ENCODE data around the gene DENND1C.

The DENND1C gene

DNA sequence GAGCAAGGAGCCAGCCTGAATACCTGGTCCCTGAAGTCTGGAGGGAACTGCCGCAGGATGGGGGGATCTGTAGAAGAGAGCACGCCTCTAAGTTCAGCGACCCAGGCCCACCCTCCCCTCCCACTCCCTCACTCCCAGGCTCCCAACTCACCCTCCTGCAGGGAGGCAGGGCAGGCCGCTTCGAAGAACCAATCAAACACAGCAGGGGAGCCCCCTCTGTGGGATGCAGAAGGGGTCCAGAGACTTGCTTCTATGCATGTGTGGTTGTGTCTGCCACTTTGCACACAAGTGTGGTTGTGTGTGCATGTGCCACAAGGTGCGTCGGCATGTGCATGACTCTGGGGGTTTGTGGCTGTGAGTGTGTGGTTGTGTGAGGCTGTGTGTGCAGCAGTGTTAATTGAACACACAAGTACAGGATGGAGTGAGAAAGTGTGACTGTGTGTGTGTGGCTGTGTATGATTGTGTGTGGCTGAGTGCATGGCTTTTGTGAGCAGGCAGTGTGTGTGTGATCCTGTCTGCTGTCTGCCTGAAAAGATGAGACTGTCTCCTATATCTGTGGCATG lies 1.7 kb downstream of the DENND1C start:
- in situ Hi-C loops (cut with MboI; ENCODE audit: low sequenced_read_pairs), result no loop called here

DNA sequence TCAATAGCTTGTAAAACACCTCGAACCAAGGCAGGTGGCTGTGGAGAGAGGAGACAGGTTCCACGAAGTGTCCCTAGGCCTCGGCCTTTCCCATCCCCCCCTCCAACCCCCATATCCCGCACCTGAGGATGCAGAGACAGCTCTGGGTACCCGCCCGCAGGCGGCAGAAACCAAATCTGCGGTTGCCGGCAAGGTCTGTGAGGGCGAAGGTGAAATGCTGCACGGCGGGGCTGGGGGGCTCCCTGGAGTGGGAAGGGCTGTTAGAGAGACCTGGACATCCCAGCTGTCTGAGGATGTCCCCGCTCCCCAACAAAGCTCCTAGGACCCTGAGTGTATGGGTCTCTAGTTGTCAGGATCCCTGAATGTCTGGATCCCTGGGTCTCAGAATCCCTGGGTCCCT lies 2.8 kb downstream of the DENND1C start:
- in situ Hi-C loops (cut with MboI; ENCODE audit: low sequenced_read_pairs), result no loop called here

DNA sequence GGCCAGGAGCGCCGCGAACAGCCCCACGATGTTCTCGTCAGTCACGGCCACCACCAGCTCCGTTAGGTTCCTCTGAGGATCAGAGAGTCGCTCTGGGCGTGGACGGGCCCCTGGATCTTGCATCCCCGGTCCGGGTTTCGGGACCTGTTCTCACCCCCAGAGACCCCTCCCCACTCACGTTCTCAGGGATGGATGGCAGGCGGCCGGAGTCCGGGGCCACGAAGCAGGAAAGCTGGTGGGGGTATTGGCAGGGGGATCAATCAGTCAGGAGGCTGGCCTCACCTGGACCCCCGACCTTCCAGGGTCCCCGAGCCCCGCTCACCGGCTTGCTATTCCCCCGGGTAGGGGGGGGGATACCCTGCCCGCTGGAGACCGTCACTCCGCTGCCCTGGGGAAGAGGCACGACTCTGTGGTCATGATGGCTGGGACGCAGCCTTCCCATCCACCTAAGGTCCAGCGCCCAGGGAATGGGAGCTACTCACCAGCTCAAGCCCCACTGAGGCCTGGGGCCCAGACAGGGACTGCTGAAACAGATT lies 4.6 kb downstream of the DENND1C start:
- in situ Hi-C loops (cut with MboI; ENCODE audit: low sequenced_read_pairs), result no loop called here

DNA sequence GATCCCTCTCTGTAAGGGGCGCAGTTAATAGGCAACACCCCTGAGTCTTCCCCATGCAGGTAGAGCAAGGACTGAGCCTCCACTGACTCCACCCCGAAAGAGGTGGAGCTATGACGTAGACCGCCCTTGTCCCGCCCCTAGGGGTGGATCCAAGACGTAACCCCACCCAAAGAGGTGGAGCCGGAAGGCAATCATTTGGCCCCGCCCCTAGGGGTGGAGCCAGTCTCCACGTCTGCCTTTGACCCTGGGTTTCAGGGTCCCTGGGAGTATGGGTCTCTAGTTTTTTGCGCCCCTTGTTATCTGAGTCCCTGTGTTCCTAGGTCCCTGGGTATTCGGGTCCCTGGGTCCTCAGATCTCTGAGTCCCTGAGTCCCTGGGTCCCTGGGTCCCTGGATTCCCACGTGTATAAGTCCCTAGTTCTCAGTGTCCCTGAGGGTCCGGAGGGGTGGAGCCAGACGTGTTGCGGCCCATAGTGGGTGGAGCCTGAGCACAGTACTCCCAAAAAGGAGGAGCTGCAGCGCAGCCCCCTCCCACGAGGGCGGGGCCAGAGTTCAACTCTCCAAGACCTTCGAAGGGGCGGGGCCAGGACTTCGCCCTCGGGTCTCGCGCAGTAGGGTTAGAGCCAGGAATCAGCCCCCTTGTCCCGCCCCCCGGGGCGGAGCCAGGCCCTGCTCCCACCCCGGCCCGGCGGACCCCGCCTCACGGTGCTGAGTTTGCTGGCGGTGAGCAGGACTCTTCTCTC lies 5.3 kb downstream of the DENND1C start:
- in situ Hi-C loops (cut with MboI; ENCODE audit: low sequenced_read_pairs), result no loop called here

DNA sequence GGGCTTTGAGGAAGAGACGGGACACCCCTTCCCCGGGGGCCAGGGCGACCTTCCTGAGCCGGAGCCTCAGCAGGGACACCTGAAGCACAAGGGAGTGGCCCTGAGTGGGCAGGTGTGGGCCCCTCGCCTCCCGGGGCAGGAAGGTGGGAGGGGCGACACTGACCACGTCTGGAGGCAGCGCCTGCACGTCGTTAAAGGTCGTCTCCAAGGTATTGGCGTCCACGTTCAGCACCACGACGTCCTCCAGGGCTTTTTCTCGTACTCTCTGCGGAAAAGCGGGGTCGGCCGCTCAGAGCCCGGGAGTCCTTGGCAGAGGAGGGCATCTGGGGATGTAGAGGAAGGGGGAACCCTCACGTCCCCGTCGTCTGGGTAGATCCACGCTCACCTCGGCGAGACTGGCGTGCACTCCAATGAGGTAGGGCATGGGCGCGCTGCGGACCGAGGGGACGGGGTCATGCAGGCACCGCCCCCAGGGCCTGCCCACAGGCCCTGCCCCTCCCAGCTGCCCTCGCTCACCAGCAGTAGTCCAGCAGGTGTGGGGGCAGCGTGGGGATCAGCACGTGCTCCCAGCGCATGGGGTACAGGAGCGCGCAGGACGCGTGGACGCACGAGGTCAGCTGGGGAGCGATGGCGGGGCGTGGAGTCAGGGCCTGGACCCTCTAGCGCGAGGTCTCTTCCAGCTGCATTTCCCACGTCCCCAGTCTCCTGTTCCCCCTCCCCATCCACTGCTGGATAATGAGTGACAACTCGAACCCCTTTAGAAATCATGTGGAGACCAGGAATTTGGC lies 6.1 kb downstream of the DENND1C start:
- in situ Hi-C loops (cut with MboI; ENCODE audit: low sequenced_read_pairs), result no loop called here

DNA sequence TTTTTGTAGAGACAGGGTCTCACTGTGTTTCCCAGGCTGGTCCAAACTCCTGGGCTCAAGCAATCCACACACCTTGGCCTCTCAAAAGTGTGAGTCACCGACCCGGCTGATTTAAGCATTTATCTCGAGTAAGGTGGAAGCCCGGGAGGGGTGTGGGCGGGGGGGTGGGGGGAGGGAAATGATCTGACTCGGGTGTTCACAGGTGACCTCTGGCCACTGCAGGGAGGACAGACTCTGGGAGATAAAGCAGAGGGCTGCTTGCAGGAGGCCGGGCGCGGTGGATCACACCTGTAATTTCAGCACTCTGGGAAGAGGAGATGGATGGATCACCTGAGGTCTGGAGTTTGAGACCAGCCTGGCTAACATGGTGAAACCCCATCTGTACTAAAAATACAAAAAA lies 7.9 kb downstream of the DENND1C start:
- in situ Hi-C loops (cut with MboI; ENCODE audit: low sequenced_read_pairs), result no loop called here

DNA sequence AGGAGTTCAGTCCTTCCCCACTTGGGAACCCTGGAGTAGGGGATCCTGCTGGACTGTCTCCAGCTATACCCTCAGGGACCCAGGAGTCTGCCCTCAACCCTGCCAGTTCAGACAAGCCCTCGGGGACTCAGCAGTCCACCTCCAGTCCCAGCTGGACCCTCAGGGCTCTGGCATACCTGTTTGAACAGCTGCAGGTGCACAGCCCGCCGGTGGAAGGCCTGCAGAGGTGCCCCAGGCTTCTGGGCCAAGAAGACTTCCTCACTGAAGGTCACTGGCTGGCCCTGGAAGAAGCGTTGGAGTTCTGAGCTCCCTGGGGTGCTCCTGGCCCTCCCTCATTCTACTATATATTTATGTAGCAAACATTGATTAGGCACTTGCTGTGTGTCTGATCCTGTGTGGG lies 8.9 kb downstream of the DENND1C start:
- in situ Hi-C loops (cut with MboI; ENCODE audit: low sequenced_read_pairs), result no loop called here

DNA sequence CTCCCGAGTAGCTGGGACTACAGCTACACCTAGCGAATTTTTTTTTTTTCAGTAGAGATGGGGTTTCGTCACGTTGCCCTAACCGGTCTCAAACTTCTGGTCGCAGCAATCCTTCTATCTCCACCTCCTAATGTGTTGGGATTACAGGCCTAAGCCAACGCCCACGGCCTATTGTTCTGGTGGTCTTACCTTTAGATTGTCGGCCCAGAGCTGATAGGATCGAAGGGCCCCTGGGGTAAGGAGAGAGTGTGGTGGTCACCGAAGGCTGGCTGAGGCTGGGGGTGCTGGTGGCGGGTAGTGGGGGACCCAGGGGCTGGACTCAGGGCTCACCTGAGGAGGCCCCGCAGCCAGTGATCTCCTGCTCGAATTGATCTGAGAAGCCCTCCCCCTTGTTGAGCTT lies 10.5 kb downstream of the DENND1C start:
- in situ Hi-C loops (cut with MboI; ENCODE audit: low sequenced_read_pairs), result no loop called here

DNA sequence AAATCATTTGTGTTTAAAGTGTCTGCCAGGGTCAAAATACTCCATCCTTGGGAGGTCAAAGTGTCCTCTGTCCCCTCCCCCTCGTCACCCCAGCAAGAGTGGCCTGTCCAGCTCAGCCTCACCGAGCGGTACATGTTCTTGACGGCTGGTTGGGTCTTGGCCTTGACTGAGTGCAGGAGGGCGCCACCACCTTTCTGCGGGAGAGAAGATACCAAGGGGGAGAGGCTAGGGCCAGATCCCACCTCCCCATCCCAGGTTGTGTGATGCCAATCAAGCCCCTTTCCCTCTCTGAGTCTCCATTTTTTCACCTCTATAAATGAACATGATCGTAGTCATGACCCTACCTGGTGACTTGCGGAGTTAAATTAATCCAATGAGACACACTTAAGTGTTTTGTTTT lies 11.4 kb downstream of the DENND1C start:
- in situ Hi-C loops (cut with MboI; ENCODE audit: low sequenced_read_pairs), result no loop called here

DNA sequence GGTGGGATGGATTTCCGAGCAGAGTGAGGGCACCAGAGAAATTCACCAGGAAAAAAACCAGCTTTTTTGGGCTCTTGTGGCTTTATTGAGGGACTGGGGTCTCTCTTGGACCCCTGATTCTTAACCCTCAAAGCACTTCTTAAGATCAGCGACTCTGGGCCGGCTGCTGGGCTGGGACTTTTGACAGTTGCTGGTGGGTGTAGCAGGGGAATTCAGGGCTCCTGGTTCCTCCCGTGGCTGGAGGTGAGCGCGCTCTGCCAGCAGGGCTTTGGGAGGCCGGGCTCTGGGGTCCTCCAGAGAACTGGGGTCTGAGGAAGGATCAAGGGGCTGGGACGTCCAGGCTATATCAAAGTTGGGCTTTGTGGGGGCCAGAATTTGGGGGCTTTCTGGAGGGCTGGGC lies 14.2 kb downstream of the DENND1C start:
- in situ Hi-C loops (cut with MboI; ENCODE audit: low sequenced_read_pairs), result no loop called here

DNA sequence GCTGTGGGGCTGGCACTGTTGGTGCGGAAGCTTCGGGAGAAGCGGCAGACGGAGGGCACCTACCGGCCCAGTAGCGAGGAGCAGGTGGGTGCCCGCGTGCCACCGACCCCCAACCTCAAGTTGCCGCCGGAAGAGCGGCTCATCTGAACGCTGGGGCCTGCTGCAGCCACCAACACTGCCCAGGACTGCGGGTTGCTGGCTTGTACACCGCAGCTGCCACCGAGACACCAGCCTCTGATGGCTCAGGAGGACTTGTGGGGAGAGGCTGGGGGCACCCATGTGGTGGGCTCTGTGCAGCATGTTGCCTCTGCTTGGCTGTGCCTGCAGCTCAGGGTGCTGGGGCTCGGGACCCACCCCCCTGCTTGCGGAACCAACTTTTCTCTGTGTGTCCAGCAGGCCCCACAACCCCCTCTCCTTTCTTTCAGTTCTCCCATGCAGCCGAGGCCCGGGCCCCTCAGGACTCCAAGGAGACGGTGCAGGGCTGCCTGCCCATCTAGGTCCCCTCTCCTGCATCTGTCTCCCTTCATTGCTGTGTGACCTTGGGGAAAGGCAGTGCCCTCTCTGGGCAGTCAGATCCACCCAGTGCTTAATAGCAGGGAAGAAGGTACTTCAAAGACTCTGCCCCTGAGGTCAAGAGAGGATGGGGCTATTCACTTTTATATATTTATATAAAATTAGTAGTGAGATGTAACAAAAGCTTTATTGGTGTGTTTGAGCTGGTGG lies 14.9 kb downstream of the DENND1C start:
- in situ Hi-C loops (cut with MboI; ENCODE audit: low sequenced_read_pairs), result no loop called here

DNA sequence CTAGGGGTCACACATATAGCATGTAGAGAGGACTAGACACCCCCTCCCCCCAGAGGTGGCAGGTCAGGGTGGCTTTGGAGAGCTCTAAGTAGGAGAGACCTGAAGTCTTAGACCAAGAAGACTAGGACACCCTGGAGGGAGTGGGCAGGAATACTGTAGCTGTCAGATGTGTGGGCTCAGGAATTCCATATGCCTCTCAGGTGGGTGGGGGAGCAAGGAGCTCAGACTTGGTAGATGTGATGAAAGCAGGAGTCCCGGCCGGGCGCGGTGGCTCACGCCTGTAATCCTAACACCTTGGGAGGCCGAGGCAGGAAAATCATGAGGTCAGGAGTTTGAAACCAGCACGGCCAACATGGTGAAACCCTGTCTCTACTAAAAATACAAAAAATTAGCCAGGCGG lies 15.9 kb downstream of the DENND1C start:
- in situ Hi-C loops (cut with MboI; ENCODE audit: low sequenced_read_pairs), result no loop called here

DNA sequence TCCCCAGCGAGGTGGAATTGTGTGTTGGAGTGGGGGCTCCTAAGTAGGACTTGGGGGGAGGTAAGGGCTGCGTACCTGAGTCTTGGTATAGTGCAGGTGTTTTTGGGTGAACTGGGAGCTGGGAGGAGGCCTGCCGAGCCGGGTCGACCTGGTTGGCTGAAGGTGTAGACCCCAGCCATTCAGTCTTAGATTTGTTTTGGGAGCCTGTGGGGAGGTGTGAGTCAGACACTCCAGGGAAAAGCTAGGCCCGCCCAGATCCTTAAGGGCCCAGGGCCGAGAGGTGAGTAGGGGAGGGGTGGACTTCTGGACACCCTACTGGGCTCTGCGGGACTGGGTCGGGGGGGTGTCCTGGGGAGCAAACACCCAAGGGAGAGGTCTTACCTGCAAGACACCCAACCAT lies 16.6 kb downstream of the DENND1C start:
- in situ Hi-C loops (cut with MboI; ENCODE audit: low sequenced_read_pairs), result no loop called here

DNA sequence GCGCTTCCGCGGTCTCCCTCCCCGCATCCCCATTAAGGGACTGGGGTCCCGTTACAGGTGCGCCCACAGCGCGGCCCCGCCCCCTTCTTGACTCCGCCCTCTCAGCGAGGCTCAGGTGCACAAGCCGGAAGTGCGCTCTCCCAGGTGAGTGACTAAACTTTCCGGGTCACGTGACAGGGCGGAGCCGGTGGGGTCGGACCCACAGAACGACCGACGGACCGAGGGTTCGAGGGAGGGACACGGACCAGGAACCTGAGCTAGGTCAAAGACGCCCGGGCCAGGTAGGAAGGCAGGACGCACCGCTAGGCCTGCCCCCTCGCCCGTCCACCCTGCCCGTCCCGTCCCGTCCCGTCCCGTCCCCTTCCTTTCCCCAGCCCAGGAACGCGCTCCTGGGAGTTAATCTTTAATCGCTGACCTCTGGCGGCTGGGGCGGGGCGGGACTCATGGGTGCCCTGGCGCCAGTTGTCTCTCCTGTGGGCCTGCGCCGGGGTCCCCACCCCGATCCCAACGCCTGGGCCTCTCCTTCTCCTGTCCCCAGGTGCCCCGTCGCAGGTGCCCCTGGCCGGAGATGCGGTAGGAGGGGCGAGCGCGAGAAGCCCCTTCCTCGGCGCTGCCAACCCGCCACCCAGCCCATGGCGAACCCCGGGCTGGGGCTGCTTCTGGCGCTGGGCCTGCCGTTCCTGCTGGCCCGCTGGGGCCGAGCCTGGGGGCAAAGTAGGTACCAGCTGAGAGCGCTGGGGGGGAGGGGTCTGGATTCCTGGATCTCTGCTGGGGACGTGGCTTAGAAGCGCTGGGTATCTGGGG lies 17.3 kb downstream of the DENND1C start, which contains the start of gene CRB3:
TSS of gene CRB3 (plus strand) at position 202 of the 804 bp plus-strand sequence. CDS start at position 633, 431 bp downstream.
- in situ Hi-C loops (cut with MboI; ENCODE audit: low sequenced_read_pairs), result no loop called here

DNA sequence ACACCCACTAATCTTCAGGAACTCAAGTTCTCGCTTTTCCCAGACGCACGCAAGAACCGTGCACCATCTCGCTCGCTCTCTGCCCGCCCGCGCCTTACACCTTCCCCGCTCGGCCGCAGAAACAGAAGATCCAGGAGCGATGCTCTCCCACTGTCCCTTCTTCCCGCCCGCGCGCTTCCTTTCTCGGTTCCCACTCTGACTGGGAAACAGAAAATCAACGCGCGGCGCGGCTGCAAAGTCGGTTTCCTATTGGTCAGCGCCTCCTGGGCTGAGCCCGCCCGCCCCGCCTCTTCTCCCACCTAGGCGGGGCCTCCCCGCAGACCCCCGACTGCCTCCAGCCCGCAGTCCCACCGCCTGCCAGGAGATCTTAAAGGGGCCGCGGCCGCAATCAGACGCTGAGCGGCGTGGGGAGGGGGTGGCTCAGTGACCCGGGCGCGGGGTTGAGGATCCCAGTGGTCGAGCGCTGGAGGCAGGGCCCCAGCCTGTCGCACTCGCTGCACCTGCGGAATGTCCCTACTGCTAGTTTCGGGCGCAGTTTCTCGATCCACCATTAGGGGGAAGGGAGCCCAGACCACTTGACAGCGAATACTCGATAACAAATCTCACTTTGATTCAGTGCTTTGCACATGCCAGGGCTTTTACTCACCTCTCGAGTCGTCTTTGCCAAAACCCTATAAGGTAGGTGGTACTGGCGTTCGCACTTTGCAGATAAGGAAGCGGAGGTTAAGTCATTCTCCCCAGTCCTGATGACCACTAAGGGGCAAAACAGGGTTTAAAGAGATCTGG lies 21.3 kb downstream of the DENND1C start:
- in situ Hi-C loops (cut with MboI; ENCODE audit: low sequenced_read_pairs), result no loop called here

DNA sequence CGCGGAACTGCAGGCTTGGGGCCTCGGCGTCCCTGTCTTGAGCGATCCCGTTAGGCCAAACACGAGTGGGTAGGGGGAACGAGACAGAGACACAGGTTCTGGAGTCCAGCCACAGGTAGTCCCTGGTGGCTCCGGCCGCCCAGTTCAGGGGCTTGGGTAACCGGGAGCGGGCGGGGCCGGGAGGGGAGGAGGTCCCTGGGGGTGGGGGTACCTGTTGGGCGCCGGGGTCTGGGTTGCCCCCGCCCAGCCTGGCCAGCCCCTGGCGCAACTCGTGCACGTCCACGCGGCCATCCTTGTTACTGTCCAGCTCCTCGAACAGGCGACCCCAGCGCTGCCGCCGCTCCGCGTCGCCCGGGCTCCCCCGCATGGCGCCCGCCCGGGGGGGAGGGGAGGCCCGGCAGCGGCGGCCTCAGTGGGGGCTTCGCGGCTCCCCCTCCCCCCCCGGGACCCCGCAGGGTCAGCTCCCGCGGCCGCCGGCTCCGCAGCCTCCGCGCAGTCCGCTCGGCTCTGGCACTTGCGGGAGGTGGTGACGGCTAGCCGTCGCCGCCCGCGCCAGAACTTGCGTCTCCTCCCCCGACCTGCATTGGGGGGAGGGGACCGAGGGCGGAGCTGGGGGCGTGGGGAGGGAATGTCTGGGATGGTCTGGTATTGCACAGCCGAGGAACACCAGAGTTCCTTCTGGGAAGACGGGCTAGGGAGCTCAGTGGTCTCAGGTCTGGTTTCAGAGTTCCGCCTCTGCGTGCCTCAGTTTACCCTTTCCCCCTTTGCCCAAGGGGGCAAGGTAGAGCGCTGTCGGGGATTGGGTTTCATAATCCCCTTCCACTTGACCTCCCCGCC lies 22.1 kb downstream of the DENND1C start, which contains the start of gene SLC25A23:
TSS of gene SLC25A23 (minus strand) at position 531 of the 837 bp plus-strand sequence. CDS start at position 367, 164 bp downstream.
- in situ Hi-C loops (cut with MboI; ENCODE audit: low sequenced_read_pairs), result no loop called here

DNA sequence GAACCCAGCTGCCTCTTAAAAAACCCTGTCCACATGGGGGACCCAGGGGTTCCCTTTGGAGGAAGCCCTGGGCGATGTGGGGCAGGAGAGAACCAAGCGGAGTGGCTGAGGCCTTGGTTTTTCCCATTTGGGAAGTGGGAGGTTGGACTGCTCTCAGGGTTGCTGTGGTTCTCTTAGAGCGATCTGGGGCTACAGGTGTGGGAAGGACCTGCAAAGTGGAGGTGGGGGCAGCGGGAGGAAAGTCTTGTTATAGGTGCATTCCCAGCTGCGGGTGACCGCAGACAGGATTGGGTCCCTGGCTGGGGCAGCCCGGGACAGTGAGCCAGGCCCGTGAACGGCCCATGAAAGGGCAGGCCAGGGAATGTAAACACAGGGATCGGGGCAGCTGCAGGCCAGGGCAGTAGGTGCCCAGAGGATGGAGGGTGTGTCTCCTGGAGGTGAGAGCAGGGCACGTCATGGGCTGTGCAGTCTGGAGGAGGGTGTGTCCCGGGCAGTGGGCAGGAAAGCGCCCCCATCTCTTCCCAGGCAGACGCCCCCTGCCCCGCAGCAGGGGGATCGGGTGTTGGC lies 22.8 kb downstream of the DENND1C start:
- in situ Hi-C loops (cut with MboI; ENCODE audit: low sequenced_read_pairs), result no loop called here
